H9 (cell line): Measurements from ENCODE around the gene DENND1A. TPM values are rescaled to one million over a fixed set of nuclear protein-coding genes. Genes with fewer than 3 reads are reported as not detected.

ENCODE experiments used
- DNase-seq: peaks from one replicate; pipeline ENCODE4 v3.0.0-alpha.2; 2017
- H2AFZ ChIP-seq: one replicate; pipeline ENCODE4 v1.6.1; 2013; ENCODE audit warnings: mild to moderate bottlenecking, low read length, control low read depth, moderate library complexity
- H2AK5ac ChIP-seq: 2 replicates; pipeline ENCODE4 v1.6.1; 2013; ENCODE audit warnings: low read length, control low read depth, mixed read lengths; ENCODE audit not compliant: insufficient read length
- H2BK120ac ChIP-seq: one replicate; pipeline ENCODE4 v1.6.1; 2013; ENCODE audit warnings: low read depth, mild to moderate bottlenecking, low read length, control low read depth, inconsistent platforms; ENCODE audit not compliant: poor library complexity, severe bottlenecking
- H2BK12ac ChIP-seq: 2 replicates; pipeline ENCODE4 v1.6.1; 2013; ENCODE audit warnings: low read length, control low read depth, mixed read lengths, low read depth; ENCODE audit not compliant: insufficient read length
- H2BK15ac ChIP-seq: 2 replicates; pipeline ENCODE4 v1.6.1; 2013; ENCODE audit warnings: low read depth, low read length, control low read depth
- H2BK20ac ChIP-seq: one replicate; pipeline ENCODE4 v1.6.1; 2013; ENCODE audit warnings: low read depth, mild to moderate bottlenecking, low read length, control low read depth, inconsistent platforms; ENCODE audit not compliant: poor library complexity, severe bottlenecking
- H2BK5ac ChIP-seq: 2 replicates; pipeline ENCODE4 v1.6.1; 2013; ENCODE audit warnings: low read length, control low read depth, mixed read lengths; ENCODE audit not compliant: insufficient read length
- H3K14ac ChIP-seq: 2 replicates; pipeline ENCODE4 v1.6.1; 2013; ENCODE audit warnings: low read length, control low read depth; ENCODE audit not compliant: insufficient read depth
- H3K18ac ChIP-seq: 2 replicates; pipeline ENCODE4 v1.6.1; 2013; ENCODE audit warnings: low read depth, mild to moderate bottlenecking, mixed read lengths, low read length, control low read depth; ENCODE audit not compliant: insufficient read length
- H3K23ac ChIP-seq: 2 replicates; pipeline ENCODE4 v1.6.1; 2013; ENCODE audit warnings: low read length, control low read depth, mixed read lengths, low read depth; ENCODE audit not compliant: insufficient read length
- H3K23me2 ChIP-seq: 2 replicates; pipeline ENCODE4 v1.6.1; 2013; ENCODE audit warnings: low read depth, mild to moderate bottlenecking, mixed read lengths, low read length, control low read depth; ENCODE audit not compliant: insufficient read length, poor library complexity, severe bottlenecking
- H3K27ac ChIP-seq: 2 replicates; pipeline ENCODE4 v1.5.1; 2013; ENCODE audit warnings: low read length, control low read depth, mixed read lengths, low read depth; ENCODE audit not compliant: insufficient read length
- H3K27me3 ChIP-seq: 2 replicates; pipeline ENCODE4 v1.6.1; 2013; ENCODE audit warnings: low read length, control low read depth, inconsistent platforms; ENCODE audit not compliant: insufficient read depth
- H3K4ac ChIP-seq: 2 replicates; pipeline ENCODE4 v1.6.1; 2013; ENCODE audit warnings: low read depth, mild to moderate bottlenecking, control low read depth, inconsistent platforms, low read length, moderate library complexity
- H3K4me1 ChIP-seq: 2 replicates; pipeline ENCODE4 v1.6.1; 2013; ENCODE audit warnings: low read length, control low read depth, inconsistent platforms; ENCODE audit not compliant: insufficient read depth
- H3K4me2 ChIP-seq: 2 replicates; pipeline ENCODE4 v1.6.1; 2013; ENCODE audit warnings: low read length, control low read depth, mixed read lengths; ENCODE audit not compliant: insufficient read length, insufficient read depth
- H3K56ac ChIP-seq: 2 replicates; pipeline ENCODE4 v1.6.1; 2013; ENCODE audit warnings: low read depth, mild to moderate bottlenecking, mixed read lengths, low read length, control low read depth; ENCODE audit not compliant: insufficient read length
- H3K79me1 ChIP-seq: 2 replicates; pipeline ENCODE4 v1.6.1; 2013; ENCODE audit warnings: low read depth, mild to moderate bottlenecking, moderate library complexity, low read length, control low read depth, inconsistent platforms; ENCODE audit not compliant: insufficient read depth, poor library complexity, severe bottlenecking
- H3K79me2 ChIP-seq: 2 replicates; pipeline ENCODE4 v1.6.1; 2013; ENCODE audit warnings: low read length, control low read depth, inconsistent platforms; ENCODE audit not compliant: insufficient read depth
- H3K9ac ChIP-seq: 2 replicates; pipeline ENCODE4 v1.6.1; 2013; ENCODE audit warnings: low read length, control low read depth, mixed read lengths; ENCODE audit not compliant: insufficient read length; ENCODE audit errors: extremely low read depth
- H3K9me3 ChIP-seq: one replicate; pipeline ENCODE4 v1.6.1; 2013; ENCODE audit warnings: low read depth, low read length, inconsistent platforms; ENCODE audit not compliant: control insufficient read depth
- H3T11ph ChIP-seq: one replicate; pipeline ENCODE4 v1.6.1; 2013; ENCODE audit warnings: mild to moderate bottlenecking, low read length, control low read depth, inconsistent platforms
- H4K20me1 ChIP-seq: one replicate; pipeline ENCODE4 v1.6.1; 2013; ENCODE audit not compliant: control insufficient read depth, insufficient read length, insufficient read depth
- H4K5ac ChIP-seq: 2 replicates; pipeline ENCODE4 v1.6.1; 2013; ENCODE audit warnings: low read depth, mild to moderate bottlenecking, mixed read lengths, low read length, control low read depth; ENCODE audit not compliant: insufficient read length
- H4K8ac ChIP-seq: replicated peaks from 2 replicates; pipeline ENCODE4 v1.6.1; 2013; ENCODE audit warnings: low read length, control low read depth, mixed read lengths, low read depth; ENCODE audit not compliant: insufficient read length
- H4K91ac ChIP-seq: 2 replicates; pipeline ENCODE4 v1.6.1; 2013; ENCODE audit warnings: low read depth, mild to moderate bottlenecking, moderate library complexity, mixed read lengths, low read length, control low read depth; ENCODE audit not compliant: insufficient read length
- H3K27ac Mint-ChIP-seq, 3 experiments: 2 replicates in 2 of 3; 3 replicates in 1 of 3; pipeline ENCODE4 v1.8.0; 2020 to 2021; ENCODE audit warnings: mixed read lengths in 3 of 3, mild to moderate bottlenecking in 1 of 3, moderate library complexity in 1 of 3
- H3K27me3 Mint-ChIP-seq: 2 replicates; pipeline ENCODE4 v1.8.0; 2021; ENCODE audit warnings: low read depth, mild to moderate bottlenecking, moderate library complexity, mixed read lengths
- H3K36me3 Mint-ChIP-seq, 3 experiments: 2 replicates in 2 of 3; 3 replicates in 1 of 3; pipeline ENCODE4 v1.8.0; 2020 to 2021; ENCODE audit warnings: low read depth in 3 of 3, mixed read lengths in 3 of 3; ENCODE audit not compliant: insufficient read depth in 1 of 3
- H3K4me1 Mint-ChIP-seq, 2 experiments: 2 replicates each; pipeline ENCODE4 v1.8.0; 2020; ENCODE audit warnings: mixed read lengths in 2 of 2
- H3K4me3 Mint-ChIP-seq, 2 experiments: 2 replicates in 1 of 2; 3 replicates in 1 of 2; pipeline ENCODE4 v1.8.0; 2020 to 2021; ENCODE audit warnings: mild to moderate bottlenecking in 2 of 2, mixed read lengths in 2 of 2, moderate library complexity in 1 of 2
- H3K9me3 Mint-ChIP-seq, 2 experiments: 2 replicates in 1 of 2; 3 replicates in 1 of 2; pipeline ENCODE4 v1.8.0; 2020; ENCODE audit warnings: mild to moderate bottlenecking in 2 of 2, mixed read lengths in 2 of 2, moderate library complexity in 1 of 2
- CTCF ChIP-seq: fragments of 200-600 bp; sonication (generic); conservative IDR thresholded peaks from 3 replicates; pipeline ENCODE4 v1.8.0; 2021; ENCODE audit warnings: antibody characterized with exemption, mild to moderate bottlenecking
- WGBS: extraction: QIAGEN DNeasy Blood & Tissue Kit; methylation state at CpG from one replicate; pipeline ENCODE4 v1.1.7; 2013; ENCODE audit warnings: missing lambda C conversion rate, low lambda C conversion rate, mixed read lengths; ENCODE audit not compliant: insufficient read length; ENCODE audit errors: extremely low coverage; 5-methylcytosine and 5-hydroxymethylcytosine counted together
- total RNA-seq: library from RNA; stranded (reverse); gene quantifications from 2 replicates; pipeline ENCODE4 v1.2.1, GENCODE V29; 2021

Gene DENND1A
- total RNA-seq, 1 experiment from 2014 or later = 20.4 TPM

GRCh38 chr9:123505496-123505895, 424.4 kb downstream of the DENND1A start:
- Histone ChIP-seq H3K4me2 (no peak overlapping the region), H3K27me3 (no peaks in the 10 kb centered on the region), H2BK120ac (no peak overlapping the region), H3K79me1 (no peaks in the 10 kb centered on the region), H4K5ac (no peak overlapping the region), H3K56ac (no peak overlapping the region), H4K8ac (no peak overlapping the region), H3K79me2 (no peaks in the 10 kb centered on the region), H3T11ph (no peak overlapping the region), H2AK5ac (no peak overlapping the region), H3K4me1 (no peaks in the 10 kb centered on the region), H2BK15ac (no peak overlapping the region), H3K27ac (no peak overlapping the region), H2BK12ac (no peak overlapping the region), H3K4ac (no peak overlapping the region), H3K23me2 (no peaks in the 10 kb centered on the region), H3K9me3 (no peaks in the 10 kb centered on the region), H3K23ac (no peak overlapping the region), H2AFZ (no peak overlapping the region), H3K14ac (no peak overlapping the region), H3K9ac (no peak overlapping the region), H4K20me1 (no peaks in the 10 kb centered on the region), H2BK5ac (no peak overlapping the region), H3K18ac (no peak overlapping the region), H2BK20ac (no peak overlapping the region), H4K91ac (no peak overlapping the region)
- WGBS = no CpG with 5 or more reads among the region's 7 CpGs
- Mint-ChIP-seq H3K9me3 (no peaks in the 10 kb centered on the region), H3K27ac (no peak overlapping the region; a peak in 1 of 7 replicates), H3K36me3 (no peaks in the 10 kb centered on the region), H3K4me3 (no peak overlapping the region), H3K4me1 (peaks cover 3% of the 10 kb centered on the region in 2 experiments), H3K27me3 (no peaks in the 10 kb centered on the region)
- no peak for DNase-seq
- TF ChIP-seq CTCF = no peak
